Loucy (cell line): ENCODE results near the gene MAPK6.

ENCODE experiments used
- H2AFZ ChIP-seq: fragments of 200-600 bp; sonication (generic); 2 replicates; pipeline ENCODE4 v1.6.0; 2016; ENCODE audit warnings: antibody characterized with exemption, mild to moderate bottlenecking, low read length, moderate library complexity
- H3F3A ChIP-seq: fragments of 200-600 bp; 2 replicates; pipeline ENCODE4 v1.6.0; 2016; ENCODE audit warnings: antibody characterized with exemption, low read depth, mild to moderate bottlenecking
- H3K27me3 ChIP-seq: fragments of 200-600 bp; sonication (generic); 2 replicates; pipeline ENCODE4 v1.6.1; 2014; ENCODE audit warnings: low read length, mild to moderate bottlenecking; ENCODE audit not compliant: insufficient read depth, poor library complexity, severe bottlenecking
- H3K36me3 ChIP-seq: fragments of 200-600 bp; sonication (generic); 2 replicates; pipeline ENCODE4 v1.6.1; 2016; ENCODE audit warnings: low read length; ENCODE audit not compliant: insufficient read depth
- H3K4me1 ChIP-seq: fragments of 200-600 bp; sonication (generic); 2 replicates; pipeline ENCODE4 v1.5.1; 2014; ENCODE audit warnings: low read length, mild to moderate bottlenecking; ENCODE audit not compliant: insufficient read depth, poor library complexity, severe bottlenecking
- H3K4me2 ChIP-seq: fragments of 200-600 bp; sonication (generic); 2 replicates; pipeline ENCODE4 v1.6.0; 2014; ENCODE audit warnings: antibody characterized with exemption, low read length, low read depth, mild to moderate bottlenecking; ENCODE audit not compliant: poor library complexity, severe bottlenecking
- H3K4me3 ChIP-seq: fragments of 200-600 bp; sonication (generic); 2 replicates; pipeline ENCODE4 v1.5.1; 2014; ENCODE audit warnings: low read length, mild to moderate bottlenecking, mixed read lengths; ENCODE audit not compliant: poor library complexity, severe bottlenecking
- H3K79me2 ChIP-seq: fragments of 200-600 bp; sonication (generic); 2 replicates; pipeline ENCODE4 v1.6.1; 2014; ENCODE audit warnings: low read length; ENCODE audit not compliant: insufficient read depth
- H3K9ac ChIP-seq: fragments of 200-600 bp; sonication (generic); 2 replicates; pipeline ENCODE4 v1.6.0; 2014; ENCODE audit warnings: mild to moderate bottlenecking, low read depth, low read length, moderate library complexity; ENCODE audit not compliant: poor library complexity, severe bottlenecking
- H3K9me2 ChIP-seq: fragments of 200-600 bp; sonication (generic); replicated peaks from 2 replicates; pipeline ENCODE4 v1.6.1; 2016; ENCODE audit warnings: low read depth, low read length, mixed read lengths
- H3K9me3 ChIP-seq: fragments of 200-600 bp; sonication (generic); 2 replicates; pipeline ENCODE4 v1.6.1; 2014; ENCODE audit warnings: mild to moderate bottlenecking, antibody characterized with exemption, low read length, low read depth; ENCODE audit not compliant: insufficient read depth
- H4K20me1 ChIP-seq: fragments of 200-600 bp; sonication (generic); 2 replicates; pipeline ENCODE4 v1.6.0; 2014; ENCODE audit warnings: antibody characterized with exemption, low read length, mild to moderate bottlenecking; ENCODE audit not compliant: insufficient read depth, poor library complexity, severe bottlenecking
- EZH2phosphoT487 ChIP-seq: fragments of 200-600 bp; IDR thresholded peaks from 2 replicates; pipeline ENCODE4 v1.6.1; 2018; ENCODE audit warnings: antibody characterized with exemption, mild to moderate bottlenecking, moderate library complexity, borderline replicate concordance
- TF ChIP-seq, protein P1 (sequence below): fragments of 200-600 bp; sonication (generic); conservative IDR thresholded peaks from 2 replicates; pipeline ENCODE4 v1.5.1; 2014; ENCODE audit warnings: mild to moderate bottlenecking, antibody characterized with exemption, low read length

MAPK6 gene

DNA sequence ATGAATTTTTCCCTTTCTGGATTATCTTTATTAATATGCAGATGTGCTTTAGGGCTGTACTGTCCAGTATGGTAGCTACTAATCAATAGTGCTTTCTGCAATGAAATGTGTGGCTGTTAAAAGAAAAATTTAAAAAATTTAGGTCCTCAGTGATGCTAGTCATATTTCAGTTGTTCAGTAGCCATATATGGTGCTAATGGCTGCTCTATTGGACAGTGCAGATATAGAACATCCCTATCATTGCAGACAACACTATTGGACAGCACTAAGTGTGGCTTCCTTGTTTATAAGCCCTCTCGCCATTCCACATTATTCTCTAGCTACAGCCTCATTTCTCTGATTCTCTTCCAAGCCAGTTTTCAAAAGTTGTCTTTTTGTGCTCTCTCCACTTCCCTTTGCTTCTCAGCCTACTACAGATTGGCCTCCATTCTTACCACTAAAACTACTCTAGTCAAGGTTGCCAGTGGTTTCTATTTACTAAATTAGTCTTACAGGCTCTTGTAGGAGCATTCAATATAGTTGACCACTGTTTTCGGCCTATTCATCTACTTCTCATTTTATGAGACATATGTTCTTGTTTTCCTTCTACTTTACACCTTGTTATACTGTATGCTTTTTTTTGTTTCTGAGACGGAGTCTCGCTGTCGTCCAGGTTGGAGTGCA is 9.5 kb downstream of the MAPK6 start:
- Histone ChIP-seq H3K4me3 (no peak overlapping the region), H2AFZ (no peak overlapping the region), H3K79me2 (peaks cover 99% of the 10 kb centered on the region), H3K4me2 (no peak overlapping the region), H3K9ac (no peak overlapping the region), H3K9me3 (peaks cover 4% of the 10 kb centered on the region; the same call in 1 of the 2 replicates), H3K27me3 (no peaks in the 10 kb centered on the region), H3K4me1 (peaks cover 5% of the 10 kb centered on the region), H4K20me1 (peaks cover 65% of the 10 kb centered on the region), H3F3A (no peaks in the 10 kb centered on the region), H3K9me2 (no peaks in the 10 kb centered on the region), H3K36me3 (peaks cover 26% of the 10 kb centered on the region)
- TF ChIP-seq EZH2phosphoT487: no peak
- TF ChIP-seq, protein P1, sequence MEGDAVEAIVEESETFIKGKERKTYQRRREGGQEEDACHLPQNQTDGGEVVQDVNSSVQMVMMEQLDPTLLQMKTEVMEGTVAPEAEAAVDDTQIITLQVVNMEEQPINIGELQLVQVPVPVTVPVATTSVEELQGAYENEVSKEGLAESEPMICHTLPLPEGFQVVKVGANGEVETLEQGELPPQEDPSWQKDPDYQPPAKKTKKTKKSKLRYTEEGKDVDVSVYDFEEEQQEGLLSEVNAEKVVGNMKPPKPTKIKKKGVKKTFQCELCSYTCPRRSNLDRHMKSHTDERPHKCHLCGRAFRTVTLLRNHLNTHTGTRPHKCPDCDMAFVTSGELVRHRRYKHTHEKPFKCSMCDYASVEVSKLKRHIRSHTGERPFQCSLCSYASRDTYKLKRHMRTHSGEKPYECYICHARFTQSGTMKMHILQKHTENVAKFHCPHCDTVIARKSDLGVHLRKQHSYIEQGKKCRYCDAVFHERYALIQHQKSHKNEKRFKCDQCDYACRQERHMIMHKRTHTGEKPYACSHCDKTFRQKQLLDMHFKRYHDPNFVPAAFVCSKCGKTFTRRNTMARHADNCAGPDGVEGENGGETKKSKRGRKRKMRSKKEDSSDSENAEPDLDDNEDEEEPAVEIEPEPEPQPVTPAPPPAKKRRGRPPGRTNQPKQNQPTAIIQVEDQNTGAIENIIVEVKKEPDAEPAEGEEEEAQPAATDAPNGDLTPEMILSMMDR: no peak

DNA sequence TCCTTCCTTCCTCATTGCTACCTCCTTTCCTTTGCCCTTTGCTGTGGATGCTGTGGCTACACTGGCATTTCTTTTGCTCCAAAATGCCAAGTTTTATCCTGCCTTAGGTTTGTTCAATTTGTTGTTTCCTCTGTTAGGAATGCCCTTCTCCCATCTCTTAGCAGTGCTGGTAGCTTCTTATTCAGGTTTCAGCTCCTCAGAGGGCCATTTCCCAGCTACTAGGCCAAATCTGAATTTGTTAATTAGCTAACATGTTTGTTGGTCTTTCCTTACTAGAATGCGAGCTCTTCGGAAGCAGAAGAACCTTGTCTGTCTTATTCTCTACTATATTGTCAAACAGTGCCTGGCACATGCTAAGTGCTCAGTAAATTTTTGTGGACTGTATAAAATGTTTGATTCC is 11.0 kb downstream of the MAPK6 start:
- TF ChIP-seq, protein P1: no peak
- no peak overlapping the region for H3K4me3 ChIP-seq
- H3K27me3 ChIP-seq: no peaks in the 10 kb centered on the region
- no peaks in the 10 kb centered on the region for H3F3A ChIP-seq
- no peak overlapping the region for H3K9ac ChIP-seq
- H4K20me1 ChIP-seq: peaks cover 66% of the 10 kb centered on the region
- H3K36me3 ChIP-seq: peaks cover 34% of the 10 kb centered on the region
- no peak overlapping the region for H3K4me2 ChIP-seq
- no peaks in the 10 kb centered on the region for H3K9me2 ChIP-seq
- H3K9me3 ChIP-seq: peaks cover 8% of the 10 kb centered on the region; the same call in 1 of the 2 replicates
- no peaks in the 10 kb centered on the region for H3K4me1 ChIP-seq
- H2AFZ ChIP-seq: no peak overlapping the region
- peaks cover 99% of the 10 kb centered on the region for H3K79me2 ChIP-seq

DNA sequence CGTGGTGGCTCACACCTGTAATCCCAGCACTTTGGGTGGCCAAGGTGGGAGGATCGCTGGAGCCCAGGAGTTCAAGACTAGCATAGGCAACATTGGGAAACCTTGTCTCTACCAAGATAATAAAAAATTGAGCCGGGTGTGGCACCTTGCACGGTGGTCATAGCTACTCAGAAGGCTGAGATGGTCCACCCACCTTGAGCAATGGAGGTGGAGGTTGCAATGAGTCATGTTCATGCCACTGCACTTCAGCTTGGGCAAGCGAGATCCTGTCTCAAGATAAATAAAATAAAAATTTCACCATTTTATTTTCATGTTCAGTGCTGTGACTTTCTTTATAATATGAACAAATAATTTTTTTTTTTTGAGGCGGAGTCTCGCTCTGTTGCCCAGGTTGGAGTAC is 12.5 kb downstream of the MAPK6 start:
- Histone ChIP-seq H3K9me2 (no peaks in the 10 kb centered on the region), H3K4me3 (no peak overlapping the region), H2AFZ (no peak overlapping the region), H3K4me2 (no peak overlapping the region), H3K9me3 (peaks cover 8% of the 10 kb centered on the region; the same call in 1 of the 2 replicates), H3F3A (no peaks in the 10 kb centered on the region), H3K4me1 (no peaks in the 10 kb centered on the region), H4K20me1 (peaks cover 57% of the 10 kb centered on the region), H3K27me3 (no peaks in the 10 kb centered on the region), H3K79me2 (peaks cover 99% of the 10 kb centered on the region), H3K9ac (no peak overlapping the region), H3K36me3 (peaks cover 36% of the 10 kb centered on the region)
- TF ChIP-seq, protein P1: no peak
- no peak for TF ChIP-seq EZH2phosphoT487
